K562 (cell line): ENCODE results near the gene PLEKHF1. TPM values are rescaled to one million over a fixed set of nuclear protein-coding genes. Genes with fewer than 3 reads are reported as not detected.
A peak's percentile ranks its signal among the peaks of the same experiment; 100 is the strongest.

Source experiments
- ATAC-seq: fragments of 200-7000 bp; cut with Tn5 transposase; 3 replicates; pipeline ENCODE4 v1.9.1; 2020; ENCODE audit warnings: moderate library complexity
- BruUV-seq: library from RNA; stranded (reverse); fragments of 400-500 nt; replicated peaks from 2 replicates; lab custom pipeline; 2021; lab: Mats Ljungman, UMichigan
- CTCF ChIA-PET: fragments of 300-600 bp; formaldehyde crosslinking; extraction: SDS; loops from one replicate; lab custom pipeline; 2021; ENCODE audit warnings: low intra/inter-chr PET ratio; lab: Yijun Ruan, JAX
- POLR2A ChIA-PET: fragments of 300-600, 350-650 bp; sonication (Branson Sonifier 250); formaldehyde crosslinking; extraction: SDS; loops from one replicate; lab custom pipeline; 2021; ENCODE audit warnings: antibody characterized with exemption, inconsistent platforms; lab: Yijun Ruan, JAX
- DNase-seq, 4 experiments: peaks; one replicate each; pipeline versions ENCODE4 v3.0.0 to v3.0.0-alpha.2; 2011 to 2018; ENCODE audit warnings: low spot score in 3 of 4, mixed read lengths in 3 of 4; ENCODE audit errors: extremely low read depth in 1 of 4
- FAIRE-seq: peaks from 2 replicates; lab custom pipeline; 2011; peaks lifted over from hg19 to GRCh38; lab: Jason Lieb, UNC
- H2AFZ ChIP-seq: 2 replicates; pipeline ENCODE4 v1.6.0; 2011; ENCODE audit warnings: low read depth, low read length, control low read depth, inconsistent platforms
- H3K27ac ChIP-seq: fragments of 200-600 bp; 3 replicates; pipeline ENCODE4 v1.8.0; 2011; ENCODE audit warnings: low read depth, mild to moderate bottlenecking, control low read depth, inconsistent platforms, low read length, moderate library complexity, mixed read lengths; ENCODE audit errors: extremely low read depth
- H3K27me3 ChIP-seq, 2 experiments: fragments of 300-600 bp in 1 of 2; 2 replicates in 1 of 2; 3 replicates in 1 of 2; pipeline versions ENCODE4 v1.6.0 to v1.8.0; 2011; ENCODE audit warnings: inconsistent platforms in 2 of 2, low read length in 2 of 2, mild to moderate bottlenecking in 1 of 2, mixed read lengths in 1 of 2, moderate library complexity in 1 of 2; ENCODE audit not compliant: control insufficient read depth in 2 of 2, insufficient read depth in 2 of 2
- H3K36me3 ChIP-seq: fragments of 300-600 bp; 3 replicates; pipeline ENCODE4 v1.8.0; 2011; ENCODE audit warnings: mild to moderate bottlenecking, low read length, inconsistent platforms; ENCODE audit not compliant: control insufficient read depth, insufficient read depth
- H3K4me1 ChIP-seq, 2 experiments: fragments of 200-600 bp in 1 of 2; replicated peaks in 1 of 2; 2 replicates in 1 of 2; 3 replicates in 1 of 2; pipeline versions ENCODE4 v1.5.1 to v1.8.0; 2011; ENCODE audit warnings: inconsistent platforms in 2 of 2, low read length in 2 of 2, mild to moderate bottlenecking in 1 of 2, mixed read lengths in 1 of 2, moderate library complexity in 1 of 2; ENCODE audit not compliant: control insufficient read depth in 2 of 2, insufficient read depth in 2 of 2
- H3K4me2 ChIP-seq: 2 replicates; pipeline ENCODE4 v1.6.1; 2011; ENCODE audit warnings: low read length, control low read depth, inconsistent platforms, mixed read lengths; ENCODE audit not compliant: insufficient read depth
- H3K4me3 ChIP-seq: fragments of 200-600 bp; sonication (generic), shearing (Covaris generic); 2 replicates; pipeline ENCODE4 v1.5.1; 2016; ENCODE audit warnings: control low read depth, inconsistent platforms
- H3K79me2 ChIP-seq: fragments of 200-600 bp; 3 replicates; pipeline ENCODE4 v1.8.0; 2011; ENCODE audit warnings: low read length, inconsistent platforms; ENCODE audit not compliant: control insufficient read depth, insufficient read depth
- H3K9ac ChIP-seq, 2 experiments: 2 replicates each; pipeline versions ENCODE4 v1.6.0 to v1.6.1; 2011; ENCODE audit warnings: low read depth in 2 of 2, low read length in 2 of 2, control low read depth in 1 of 2, inconsistent platforms in 1 of 2, mild to moderate bottlenecking in 1 of 2, mixed read lengths in 1 of 2; ENCODE audit not compliant: insufficient read depth in 1 of 2
- H3K9me1 ChIP-seq: one replicate; pipeline ENCODE4 v1.6.0; 2011; ENCODE audit warnings: inconsistent platforms, mild to moderate bottlenecking, low read length, moderate library complexity; ENCODE audit not compliant: control insufficient read depth, insufficient read depth
- H3K9me3 ChIP-seq: replicated peaks from 2 replicates; pipeline ENCODE4 v1.5.1; 2011; ENCODE audit warnings: low read depth, low read length, inconsistent platforms; ENCODE audit not compliant: control insufficient read depth, insufficient read depth
- H4K20me1 ChIP-seq: replicated peaks from 2 replicates; pipeline ENCODE4 v1.6.1; 2011; ENCODE audit warnings: low read length, inconsistent platforms, mixed read lengths; ENCODE audit not compliant: control insufficient read depth, insufficient read depth
- CXXC5 ChIP-seq: fragments of 250-450 bp; sonication (Bioruptor Pico); IDR thresholded peaks from 2 replicates; pipeline ENCODE4 v1.8.0; 2022; ENCODE audit warnings: inconsistent platforms, mild to moderate bottlenecking, moderate library complexity
- KDM1A ChIP-seq, 2 experiments: fragments of 450-650 bp; IDR thresholded peaks; 2 replicates each; pipeline ENCODE4 v1.6.1; 2016; ENCODE audit warnings: mild to moderate bottlenecking in 2 of 2
- KDM5B ChIP-seq: fragments of 200-600 bp; sonication (generic); IDR thresholded peaks from 2 replicates; pipeline ENCODE4 v1.6.1; 2012; ENCODE audit warnings: low read depth, mild to moderate bottlenecking, moderate library complexity, low read length, control low read depth, inconsistent platforms; ENCODE audit not compliant: insufficient replicate concordance
- MTA1 ChIP-seq: fragments of 450-650 bp; IDR thresholded peaks from 2 replicates; pipeline ENCODE4 v1.6.1; 2017; ENCODE audit warnings: borderline replicate concordance
- NFXL1 ChIP-seq: fragments of 450-650 bp; formaldehyde crosslinking; IDR thresholded peaks from 2 replicates; pipeline ENCODE4 v1.4.0; 2021; ENCODE audit warnings: mild to moderate bottlenecking
- PRMT5 ChIP-seq: sonication (generic); formaldehyde crosslinking; IDR thresholded peaks from 2 replicates; pipeline ENCODE4 v1.5.0; 2020; ENCODE audit warnings: missing genetic modification reagents
- RBFOX2 ChIP-seq: fragments of 200-400 bp; formaldehyde crosslinking; IDR thresholded peaks from 2 replicates; pipeline ENCODE4 v1.6.1; 2017; ENCODE audit warnings: low read depth, mild to moderate bottlenecking, low read length, moderate library complexity
- RBM15 ChIP-seq: fragments of 200-400 bp; formaldehyde crosslinking; IDR thresholded peaks from 2 replicates; pipeline ENCODE4 v1.6.1; 2018; ENCODE audit warnings: mild to moderate bottlenecking, low read length, moderate library complexity; ENCODE audit not compliant: insufficient read depth
- RFX7 ChIP-seq: fragments of 250-450 bp; sonication (Bioruptor Pico); IDR thresholded peaks from 2 replicates; pipeline ENCODE4 v1.5.1; 2021; ENCODE audit warnings: mild to moderate bottlenecking
- TCF7 ChIP-seq: sonication (generic); IDR thresholded peaks from 2 replicates; pipeline ENCODE4 v1.6.1; 2016; ENCODE audit warnings: antibody characterized with exemption, borderline replicate concordance
- ZNF23 ChIP-seq: fragments of 250-450 bp; sonication (Bioruptor Pico); IDR thresholded peaks from 2 replicates; pipeline ENCODE4 v1.4.0; 2020; ENCODE audit warnings: mild to moderate bottlenecking
- ZNF232 ChIP-seq: sonication (generic); formaldehyde crosslinking; IDR thresholded peaks from 2 replicates; pipeline ENCODE4 v1.8.0; 2022; ENCODE audit warnings: mild to moderate bottlenecking, missing genetic modification reagents
- ZNF584 ChIP-seq: fragments of 200-800 bp; sonication (Bioruptor generic); IDR thresholded peaks from 2 replicates; pipeline ENCODE4 v1.6.1; 2016; ENCODE audit warnings: low read depth, mild to moderate bottlenecking, missing genetic modification characterization, missing compliant biosample characterization
- ZNF764 ChIP-seq: fragments of 250-450 bp; sonication (Bioruptor Pico); IDR thresholded peaks from 2 replicates; pipeline ENCODE4 v1.4.0; 2020; ENCODE audit warnings: low read depth, mild to moderate bottlenecking, moderate library complexity
- WGBS: fragments of 100-300 bp; shearing (Covaris generic); methylation state at CpG from one replicate; pipeline ENCODE4 v1.1.6; 2016; ENCODE audit warnings: low coverage, mixed read lengths; ENCODE audit not compliant: insufficient coverage; ENCODE audit errors: missing lambda C conversion rate; 5-methylcytosine and 5-hydroxymethylcytosine counted together
- in situ Hi-C: fragments of 300-500 bp; cut with MboI; formaldehyde crosslinking; loops from 4 replicates; pipeline ENCODE4 v1.15.0; 2018; ENCODE audit warnings: inconsistent platforms, mixed read lengths
- intact Hi-C: fragments of 100-400 bp; cut with micrococcal nuclease; formaldehyde crosslinking; loops from 2 replicates; pipeline ENCODE4 v1.14.2; 2022
- polyA plus RNA-seq, 8 experiments: library from polyadenylated mRNA; depleted of rRNA in 4 of 8; stranded (reverse) in 5 of 8; unstranded in 3 of 8; fragments of >200 nt; fragmentation: Nextera tagmentation in 2 of 8; fragmentation: Illumina TruSeq in 1 of 8; extraction: Ambion mirVana in 2 of 8; extraction: Trizol in 1 of 8; gene quantifications; 2 replicates each; pipeline versions ENCODE4 v1.2.1 to v1.2.3, GENCODE V29; 2011 to 2014; ENCODE audit warnings: inconsistent platforms in 1 of 8, missing spikeins in 1 of 8
- total RNA-seq, 7 experiments: library from RNA; depleted of rRNA in 6 of 7; stranded (reverse); fragments of >200 nt in 6 of 7; fragmentation: Illumina TruSeq in 2 of 7; extraction: Trizol in 2 of 7; gene quantifications; 2 replicates each; pipeline versions ENCODE4 v1.2.1 to v1.2.3, GENCODE V29; 2011 to 2021; ENCODE audit warnings: low replicate concordance in 1 of 7
- TF ChIP-seq, protein P1 (sequence below): fragments of 250-450 bp; sonication (Bioruptor Pico); IDR thresholded peaks from 2 replicates; pipeline ENCODE4 v1.5.0; 2021
- TF ChIP-seq, protein P2 (sequence below): sonication (generic); formaldehyde crosslinking; IDR thresholded peaks from 2 replicates; pipeline ENCODE4 v1.8.0; 2023; ENCODE audit warnings: mild to moderate bottlenecking, missing genetic modification reagents
- TF ChIP-seq, protein P3 (sequence below): sonication (generic); formaldehyde crosslinking; IDR thresholded peaks from 2 replicates; pipeline ENCODE4 v1.8.1; 2023; ENCODE audit warnings: mild to moderate bottlenecking, missing genetic modification reagents

The PLEKHF1 gene
- total and polyA plus RNA-seq, 9 of the 15 experiments (the other 6 are each of a cell fraction or from before 2014, with no cell fraction given) = 0.07 to 13.4 (median 3.9) TPM; not detected in 1

DNA sequence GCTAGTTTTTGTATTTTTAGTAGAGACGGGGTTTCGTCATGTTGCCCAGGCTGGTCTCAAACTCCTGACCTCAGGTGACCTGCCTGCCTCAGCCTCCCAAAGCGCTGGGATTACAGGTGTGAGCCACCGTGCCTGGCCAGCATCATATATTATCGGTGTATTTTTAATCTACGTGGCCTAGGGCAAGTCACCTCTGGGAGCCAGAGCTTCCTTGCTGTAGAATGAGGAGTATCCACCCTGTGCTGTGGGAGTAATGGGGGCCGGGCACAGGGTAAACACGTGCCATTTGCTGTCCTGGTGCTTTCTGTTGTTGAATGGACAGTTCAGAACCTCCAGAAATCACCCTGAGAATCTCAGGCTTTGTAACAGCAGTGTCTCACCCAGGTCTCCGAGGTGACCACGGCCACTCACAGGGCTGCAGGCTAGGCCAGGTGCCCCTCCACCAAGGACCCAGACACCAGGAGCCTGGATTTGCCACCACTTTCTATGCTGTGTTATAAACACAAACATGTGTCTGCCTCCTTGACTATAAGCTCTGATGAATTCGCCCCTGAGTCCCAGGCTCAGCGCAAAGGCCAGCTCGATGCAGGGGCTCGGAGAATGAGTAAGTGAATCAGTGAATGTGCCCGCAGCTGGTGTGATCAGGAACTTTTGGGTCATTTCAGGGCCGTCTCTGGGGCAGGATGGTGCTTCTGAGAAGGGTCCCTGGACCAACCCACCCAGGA lies 36.4 kb upstream of the PLEKHF1 start:
- no peak for ATAC-seq
- CTCF ChIA-PET = no interaction called here
- no peak for FAIRE-seq
- TF ChIP-seq, protein P1, sequence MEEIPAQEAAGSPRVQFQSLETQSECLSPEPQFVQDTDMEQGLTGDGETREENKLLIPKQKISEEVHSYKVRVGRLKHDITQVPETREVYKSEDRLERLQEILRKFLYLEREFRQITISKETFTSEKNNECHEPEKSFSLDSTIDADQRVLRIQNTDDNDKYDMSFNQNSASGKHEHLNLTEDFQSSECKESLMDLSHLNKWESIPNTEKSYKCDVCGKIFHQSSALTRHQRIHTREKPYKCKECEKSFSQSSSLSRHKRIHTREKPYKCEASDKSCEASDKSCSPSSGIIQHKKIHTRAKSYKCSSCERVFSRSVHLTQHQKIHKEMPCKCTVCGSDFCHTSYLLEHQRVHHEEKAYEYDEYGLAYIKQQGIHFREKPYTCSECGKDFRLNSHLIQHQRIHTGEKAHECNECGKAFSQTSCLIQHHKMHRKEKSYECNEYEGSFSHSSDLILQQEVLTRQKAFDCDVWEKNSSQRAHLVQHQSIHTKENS (CRISPR knock-in tag) = no peak
- TF ChIP-seq CXXC5 = no peak
- TF ChIP-seq RFX7 (CRISPR knock-in tag) = no peak
- TF ChIP-seq KDM5B = no peak
- no peak for TF ChIP-seq ZNF232
- TF ChIP-seq ZNF764 = no peak
- no peak for TF ChIP-seq TCF7
- no peak for TF ChIP-seq RBFOX2
- TF ChIP-seq KDM1A (IDR thresholded peaks at IDR 0.05) = no peak
- TF ChIP-seq, protein P2, sequence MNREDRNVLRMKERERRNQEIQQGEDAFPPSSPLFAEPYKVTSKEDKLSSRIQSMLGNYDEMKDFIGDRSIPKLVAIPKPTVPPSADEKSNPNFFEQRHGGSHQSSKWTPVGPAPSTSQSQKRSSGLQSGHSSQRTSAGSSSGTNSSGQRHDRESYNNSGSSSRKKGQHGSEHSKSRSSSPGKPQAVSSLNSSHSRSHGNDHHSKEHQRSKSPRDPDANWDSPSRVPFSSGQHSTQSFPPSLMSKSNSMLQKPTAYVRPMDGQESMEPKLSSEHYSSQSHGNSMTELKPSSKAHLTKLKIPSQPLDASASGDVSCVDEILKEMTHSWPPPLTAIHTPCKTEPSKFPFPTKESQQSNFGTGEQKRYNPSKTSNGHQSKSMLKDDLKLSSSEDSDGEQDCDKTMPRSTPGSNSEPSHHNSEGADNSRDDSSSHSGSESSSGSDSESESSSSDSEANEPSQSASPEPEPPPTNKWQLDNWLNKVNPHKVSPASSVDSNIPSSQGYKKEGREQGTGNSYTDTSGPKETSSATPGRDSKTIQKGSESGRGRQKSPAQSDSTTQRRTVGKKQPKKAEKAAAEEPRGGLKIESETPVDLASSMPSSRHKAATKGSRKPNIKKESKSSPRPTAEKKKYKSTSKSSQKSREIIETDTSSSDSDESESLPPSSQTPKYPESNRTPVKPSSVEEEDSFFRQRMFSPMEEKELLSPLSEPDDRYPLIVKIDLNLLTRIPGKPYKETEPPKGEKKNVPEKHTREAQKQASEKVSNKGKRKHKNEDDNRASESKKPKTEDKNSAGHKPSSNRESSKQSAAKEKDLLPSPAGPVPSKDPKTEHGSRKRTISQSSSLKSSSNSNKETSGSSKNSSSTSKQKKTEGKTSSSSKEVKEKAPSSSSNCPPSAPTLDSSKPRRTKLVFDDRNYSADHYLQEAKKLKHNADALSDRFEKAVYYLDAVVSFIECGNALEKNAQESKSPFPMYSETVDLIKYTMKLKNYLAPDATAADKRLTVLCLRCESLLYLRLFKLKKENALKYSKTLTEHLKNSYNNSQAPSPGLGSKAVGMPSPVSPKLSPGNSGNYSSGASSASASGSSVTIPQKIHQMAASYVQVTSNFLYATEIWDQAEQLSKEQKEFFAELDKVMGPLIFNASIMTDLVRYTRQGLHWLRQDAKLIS = no peak
- no peak for TF ChIP-seq ZNF584 (CRISPR knock-in tag)
- no peak for TF ChIP-seq ZNF23 (CRISPR knock-in tag)
- TF ChIP-seq RBM15 = no peak
- TF ChIP-seq PRMT5 (CRISPR knock-in tag) = no peak
- no peak for TF ChIP-seq MTA1
- TF ChIP-seq, protein P3, sequence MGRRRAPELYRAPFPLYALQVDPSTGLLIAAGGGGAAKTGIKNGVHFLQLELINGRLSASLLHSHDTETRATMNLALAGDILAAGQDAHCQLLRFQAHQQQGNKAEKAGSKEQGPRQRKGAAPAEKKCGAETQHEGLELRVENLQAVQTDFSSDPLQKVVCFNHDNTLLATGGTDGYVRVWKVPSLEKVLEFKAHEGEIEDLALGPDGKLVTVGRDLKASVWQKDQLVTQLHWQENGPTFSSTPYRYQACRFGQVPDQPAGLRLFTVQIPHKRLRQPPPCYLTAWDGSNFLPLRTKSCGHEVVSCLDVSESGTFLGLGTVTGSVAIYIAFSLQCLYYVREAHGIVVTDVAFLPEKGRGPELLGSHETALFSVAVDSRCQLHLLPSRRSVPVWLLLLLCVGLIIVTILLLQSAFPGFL (CRISPR knock-in tag) = no peak
- TF ChIP-seq NFXL1 (CRISPR knock-in tag) = no peak

More for the DNA sequence above, 36.4 kb upstream of the PLEKHF1 start:
- H3K27me3 ChIP-seq = no peaks in the 10 kb centered on the region
- no peak for DNase-seq
- no peak overlapping the region for H3K4me3 ChIP-seq
- H3K36me3 ChIP-seq = no peaks in the 10 kb centered on the region
- H3K4me2 ChIP-seq = no peak overlapping the region
- WGBS = 87% methylated on average over 16 of the region's 16 CpGs
- no peaks in the 10 kb centered on the region for H4K20me1 ChIP-seq
- no peaks in the 10 kb centered on the region for H3K9me3 ChIP-seq
- H3K9me1 ChIP-seq = no peaks in the 10 kb centered on the region
- H3K27ac ChIP-seq = no peak overlapping the region
- POLR2A ChIA-PET = interaction anchor here (1.2 to 2.5 kb wide), 3 partner anchors 8 to 19 kb away, joined by 4 to 7 read pairs (median 4); no protein-coding TSS in a partner anchor
- intact Hi-C loops (loop anchor here (5.0 kb wide), 2 partner anchors 33 to 63 kb away; no protein-coding TSS in a partner anchor), in situ Hi-C loops (no loop called here)
- no peaks in the 10 kb centered on the region for H3K79me2 ChIP-seq
- H3K4me1 ChIP-seq = peaks cover 22 to 23% of the 10 kb centered on the region in 2 experiments
- H3K9ac ChIP-seq = no peak overlapping the region
- BruUV-seq = no TSS peak
- peak overlapping the region; percentile 53; the same call in 1 of the 2 replicates for H2AFZ ChIP-seq
